GM12873 (cell line): ENCODE results near the gene SYNGR4.

Source experiments
- CTCF ChIP-seq: IDR thresholded peaks from 2 replicates; pipeline ENCODE4 v1.5.1; 2012; ENCODE audit warnings: low read depth, mild to moderate bottlenecking, moderate library complexity, low read length, control low read depth; ENCODE audit not compliant: insufficient read depth; ENCODE audit errors: missing control alignments

The SYNGR4 gene

DNA sequence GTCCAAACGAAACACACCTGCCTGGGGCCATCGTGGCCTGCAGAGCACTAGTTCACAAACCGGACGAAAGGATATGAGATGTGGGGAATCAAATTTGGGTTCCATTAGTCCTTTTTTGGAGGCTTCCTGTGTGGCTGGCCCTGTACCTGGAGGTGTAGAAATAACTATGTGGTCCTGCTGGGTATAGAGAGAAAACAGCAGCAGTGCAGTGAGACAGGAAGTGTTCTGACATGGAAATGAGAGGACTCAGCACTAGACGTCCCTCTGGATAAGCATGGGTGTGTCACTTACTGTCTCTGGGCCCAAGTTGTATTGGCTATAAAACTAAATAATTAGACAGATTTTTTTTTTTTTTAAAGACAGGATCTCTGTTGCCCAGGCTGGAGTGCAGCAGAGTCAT lies 14.9 kb downstream of the SYNGR4 start:
- no peak for TF ChIP-seq CTCF

DNA sequence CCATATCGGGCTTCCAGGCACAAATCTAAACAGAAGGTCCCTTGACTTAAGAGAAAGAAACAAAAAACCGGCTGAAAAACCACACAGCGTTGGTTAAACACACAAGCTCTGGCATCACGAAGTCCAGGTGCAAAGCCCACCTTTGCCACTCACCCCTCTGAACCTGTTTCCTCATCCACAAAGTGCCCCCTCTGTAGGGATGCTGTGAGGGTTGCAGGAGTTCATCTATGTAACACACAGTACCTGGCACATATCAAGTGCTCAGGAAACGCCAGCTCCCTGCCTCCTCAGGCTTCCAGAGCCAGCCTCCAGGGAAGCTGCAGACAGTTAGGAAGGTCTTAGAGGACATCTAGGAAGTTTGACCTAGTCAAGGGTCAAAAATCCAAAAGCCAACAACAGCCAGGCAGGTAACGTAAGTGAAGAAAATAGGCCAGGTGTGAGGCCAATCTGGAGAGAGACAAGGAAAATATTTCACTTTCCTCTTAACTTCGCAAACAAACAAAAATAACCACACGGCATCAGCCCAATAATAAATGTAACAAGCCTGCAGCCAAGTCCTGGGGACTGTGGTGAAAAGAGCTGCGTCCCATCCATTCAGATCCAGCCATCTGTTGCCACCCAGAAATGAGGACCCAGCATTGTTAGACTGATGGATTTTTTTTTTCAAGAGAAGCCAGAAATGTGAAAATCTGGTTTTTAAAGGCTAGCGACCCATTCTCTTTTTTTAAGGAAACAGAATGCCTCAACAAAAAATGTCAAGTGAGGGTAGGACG lies 17.2 kb downstream of the SYNGR4 start:
- no peak for TF ChIP-seq CTCF

GRCh38 chr19:48382286-48382685 lies 18.1 kb downstream of the SYNGR4 start:
- TF ChIP-seq CTCF, result no peak

- no peak for TF ChIP-seq CTCF
Measured at GRCh38 chr19:48385461-48386087, 21.4 kb downstream of the SYNGR4 start.

- TF ChIP-seq CTCF, result no peak
Measured at GRCh38 chr19:48386981-48387380, 22.8 kb downstream of the SYNGR4 start.

DNA sequence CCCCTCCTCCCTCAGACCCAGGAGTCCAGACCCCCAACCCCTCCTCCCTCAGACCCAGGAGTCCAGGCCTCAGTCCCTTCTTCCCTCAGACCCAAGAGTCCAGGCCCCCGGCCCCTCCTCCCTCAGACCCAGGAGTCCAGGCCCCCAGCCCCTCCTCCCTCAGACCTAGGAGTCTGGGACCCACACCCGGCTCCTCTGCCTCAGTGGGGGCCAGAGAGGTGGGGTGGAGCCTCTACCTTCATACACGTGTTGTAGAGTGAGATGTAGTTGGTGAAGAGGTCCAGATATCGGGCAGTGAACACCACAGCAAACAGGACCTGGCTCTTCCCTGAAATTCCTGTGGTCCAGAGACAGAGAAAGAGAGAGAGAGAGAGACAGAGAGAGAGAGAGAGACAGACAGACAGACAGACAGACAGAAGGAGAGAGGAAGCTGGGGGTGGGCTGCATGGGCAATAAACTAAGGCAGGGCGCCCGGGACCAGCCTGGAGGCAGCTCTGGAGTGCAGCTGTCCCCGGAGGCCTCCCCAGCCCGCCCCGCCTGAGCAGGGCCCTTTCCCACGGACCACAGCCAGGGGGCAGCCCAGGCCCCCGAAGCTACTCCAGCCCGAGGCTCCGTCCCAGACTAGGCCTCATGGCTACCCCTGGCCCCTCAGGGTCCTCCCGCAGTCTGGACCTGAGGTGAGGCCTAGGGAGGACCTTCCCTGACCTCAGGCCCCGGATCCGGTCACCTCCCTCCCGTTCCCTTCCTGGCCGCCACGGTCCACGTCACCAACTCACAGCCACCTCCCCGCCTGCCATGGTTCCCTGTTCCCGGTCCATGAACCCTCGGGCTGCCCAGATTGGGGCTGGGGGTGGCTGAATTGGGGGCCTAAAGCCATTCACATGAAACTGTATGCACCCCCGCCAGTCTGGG lies 26.3 kb downstream of the SYNGR4 start:
- TF ChIP-seq CTCF, result peak; percentile 56
